ENCODE results near the gene PCDHGC3. TPM values are rescaled to one million over a fixed set of nuclear protein-coding genes. Genes with fewer than 3 reads are reported as not detected.
A peak's percentile ranks its signal among the peaks of the same experiment; 100 is the strongest.
"Not testable (repeated sequence)": the region's sequence is repeated elsewhere in the genome, so short reads cannot be mapped to it uniquely, and the experiment has no call there.

Gene PCDHGC3
- 51.4 TPM for total RNA-seq

DNA sequence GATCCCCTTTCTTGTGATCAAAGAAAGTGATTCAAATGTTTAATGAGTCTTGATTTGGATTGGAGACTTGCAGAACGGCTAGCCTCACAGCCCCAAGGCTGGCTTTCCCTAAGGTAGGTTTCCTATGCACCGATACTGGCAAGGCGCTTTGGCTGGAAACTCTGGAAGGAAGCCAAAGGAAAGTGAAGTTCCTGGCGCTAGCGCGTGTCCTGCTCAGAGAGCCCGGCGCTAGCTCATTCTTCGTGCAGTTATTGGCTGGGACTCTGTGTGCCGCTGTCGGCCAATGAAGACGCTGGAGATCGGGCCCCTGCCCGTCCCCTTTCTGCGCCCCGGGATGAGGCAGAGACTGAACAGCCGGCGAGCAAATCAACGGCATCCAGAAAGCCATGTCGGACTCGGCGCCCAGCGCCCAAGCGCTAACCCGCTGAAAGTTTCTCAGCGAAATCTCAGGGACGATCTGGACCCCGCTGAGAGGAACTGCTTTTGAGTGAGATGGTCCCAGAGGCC, at the start of gene PCDHGC3:
PCDHGC3 (plus strand) TSS at position 342 of the 507 bp plus-strand sequence; CDS start at position 493, 151 bp downstream.
- H3K27me3 ChIP-seq = no peaks in the 10 kb centered on the region
- H3K27ac ChIP-seq = peak within 1 kb of the TSS; percentile 90 to 92
- peak; percentile 25 to 57 (median 57) for TF ChIP-seq CTCF (IDR thresholded peaks at IDR 0.05)
- peaks cover 15 to 34% of the 10 kb centered on the region in 2 donors for H3K4me1 ChIP-seq
- peak; percentile 83 to 96 for DNase-seq (ENCODE audit: low spot score in 2 of 2)
- H3K4me3 ChIP-seq = peak within 1 kb of the TSS; percentile 77 to 83
- H3K36me3 ChIP-seq = no peaks in the 10 kb centered on the region
- intact Hi-C loops (cut with DNase I) = loop anchor here (1.0 to 5.0 kb wide), 4 partner anchors 34 to 142 kb away; partner anchors contain the start of gene DIAPH1
- H3K9me3 ChIP-seq = no peaks in the 10 kb centered on the region

GRCh38 chr5:141427783-141428426, 47.9 kb upstream of the PCDHGC3 start:
- Histone ChIP-seq H3K36me3 (peaks cover 0 to 3% of the 10 kb centered on the region in 2 donors), H3K4me3 (peak overlapping the region in 1 of 2 donors; percentile 35), H3K9me3 (peaks cover 97 to 100% of the 10 kb centered on the region in 2 donors), H3K4me1 (no peaks in the 10 kb centered on the region), H3K27me3 (no peaks in the 10 kb centered on the region), H3K27ac (no peak overlapping the region)
- no peak for DNase-seq (ENCODE audit: low spot score in 2 of 2)
- intact Hi-C loops (cut with DNase I) = no loop called here
- no peak for TF ChIP-seq CTCF (IDR thresholded peaks at IDR 0.05)

- intact Hi-C loops (cut with DNase I) = no loop called here
- no peak for DNase-seq (ENCODE audit: low spot score in 2 of 2)
- no peaks in the 10 kb centered on the region for H3K27me3 ChIP-seq
- H3K27ac ChIP-seq = no peak within 1 kb of the TSS
- peaks cover 0 to 3% of the 10 kb centered on the region in 2 donors for H3K36me3 ChIP-seq
- TF ChIP-seq CTCF (IDR thresholded peaks at IDR 0.05) = peak in 2 of 3 experiments; percentile 4 to 27
- peak within 1 kb of the TSS; percentile 39 to 50 for H3K4me3 ChIP-seq
- H3K9me3 ChIP-seq = peaks cover 96 to 100% of the 10 kb centered on the region in 2 donors
- no peaks in the 10 kb centered on the region for H3K4me1 ChIP-seq
Observed at GRCh38 chr5:141430332-141431113, 45.2 kb upstream of the PCDHGC3 start, which contains the start of gene PCDHGA12. Gene PCDHGA12 (plus strand): TSS chr5:141430507. CDS start chr5:141430760, 253 bp downstream.

DNA sequence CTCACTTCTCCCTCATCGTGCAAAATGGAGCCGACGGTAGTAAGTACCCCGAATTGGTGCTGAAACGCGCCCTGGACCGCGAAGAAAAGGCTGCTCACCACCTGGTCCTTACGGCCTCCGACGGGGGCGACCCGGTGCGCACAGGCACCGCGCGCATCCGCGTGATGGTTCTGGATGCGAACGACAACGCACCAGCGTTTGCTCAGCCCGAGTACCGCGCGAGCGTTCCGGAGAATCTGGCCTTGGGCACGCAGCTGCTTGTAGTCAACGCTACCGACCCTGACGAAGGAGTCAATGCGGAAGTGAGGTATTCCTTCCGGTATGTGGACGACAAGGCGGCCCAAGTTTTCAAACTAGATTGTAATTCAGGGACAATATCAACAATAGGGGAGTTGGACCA, 44.5 kb upstream of the PCDHGC3 start:
- Histone ChIP-seq H3K9me3 (peaks cover 92 to 100% of the 10 kb centered on the region in 2 donors), H3K36me3 (no peaks in the 10 kb centered on the region), H3K27ac (no peak overlapping the region), H3K4me1 (no peaks in the 10 kb centered on the region), H3K27me3 (no peaks in the 10 kb centered on the region), H3K4me3 (peak overlapping the region; percentile 39 to 50)
- intact Hi-C loops (cut with DNase I) = no loop called here
- TF ChIP-seq CTCF (IDR thresholded peaks at IDR 0.05) = no peak
- DNase-seq (ENCODE audit: low spot score in 2 of 2) = no peak

DNA sequence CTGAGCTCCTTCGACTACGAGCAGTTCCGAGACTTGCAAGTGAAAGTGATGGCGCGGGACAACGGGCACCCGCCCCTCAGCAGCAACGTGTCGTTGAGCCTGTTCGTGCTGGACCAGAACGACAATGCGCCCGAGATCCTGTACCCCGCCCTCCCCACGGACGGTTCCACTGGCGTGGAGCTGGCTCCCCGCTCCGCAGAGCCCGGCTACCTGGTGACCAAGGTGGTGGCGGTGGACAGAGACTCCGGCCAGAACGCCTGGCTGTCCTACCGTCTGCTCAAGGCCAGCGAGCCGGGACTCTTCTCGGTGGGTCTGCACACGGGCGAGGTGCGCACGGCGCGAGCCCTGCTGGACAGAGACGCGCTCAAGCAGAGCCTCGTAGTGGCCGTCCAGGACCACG, 43.5 kb upstream of the PCDHGC3 start:
- H3K36me3 ChIP-seq; H3K4me1 ChIP-seq; H3K27ac ChIP-seq; intact Hi-C loops (cut with DNase I); DNase-seq (ENCODE audit: low spot score in 2 of 2); H3K27me3 ChIP-seq: not testable (repeated sequence)
- H3K9me3 ChIP-seq = peaks cover 92 to 100% of the 10 kb centered on the region in 2 donors
- H3K4me3 ChIP-seq = peak overlapping the region in 1 of 2 donors; percentile 50

GRCh38 chr5:141432726-141433125, 43.0 kb upstream of the PCDHGC3 start:
- H3K4me1 ChIP-seq; intact Hi-C loops (cut with DNase I); H3K27ac ChIP-seq; H3K36me3 ChIP-seq; DNase-seq (ENCODE audit: low spot score in 2 of 2); H3K4me3 ChIP-seq; H3K27me3 ChIP-seq: not testable (repeated sequence)
- H3K9me3 ChIP-seq = peaks cover 92 to 100% of the 10 kb centered on the region in 2 donors
